ENCODE data around the gene FRMD4A. TPM values are rescaled to one million over a fixed set of nuclear protein-coding genes. Genes with fewer than 3 reads are reported as not detected.

FRMD4A gene
- total and polyA plus RNA-seq, 2 of the 4 experiments (the other 2 are of a cell fraction), result 30.3 to 68.8 TPM

- ATAC-seq (ENCODE audit: low read depth) (no peak), DNase-seq (no peak)
- Histone ChIP-seq H4K91ac (ENCODE audit: insufficient read depth, low read depth, low read length) (no peak overlapping the region), H3K9me1 (ENCODE audit: insufficient read depth, low read length) (peaks cover 21% of the 10 kb centered on the region), H2AFZ (replicated peaks; ENCODE audit: low read length, poor library complexity) (no peak overlapping the region), H3K9ac (ENCODE audit: low read depth, low read length) (no peak overlapping the region), H3K4me3 (ENCODE audit: insufficient read depth, low read depth, low read length) (no peak overlapping the region), H3K4me1 (ENCODE audit: control insufficient read depth, insufficient read depth, low read length) (peaks cover 6% of the 10 kb centered on the region; the same call in 1 of the 2 replicates), H2AK5ac (ENCODE audit: low read depth, low read length) (no peak overlapping the region), H2BK15ac (ENCODE audit: low read depth, low read length) (no peak overlapping the region), H4K20me1 (ENCODE audit: insufficient read depth, low read length) (peaks cover 3% of the 10 kb centered on the region; the same call in 1 of the 2 replicates), H3K14ac (replicated peaks; ENCODE audit: low read depth, low read length) (no peak overlapping the region), H3K4ac (ENCODE audit: low read depth, low read length) (no peak overlapping the region), H3K9me3 (ENCODE audit: control insufficient read depth, insufficient read depth, low read length) (no peaks in the 10 kb centered on the region), H3K23ac (ENCODE audit: low read depth, low read length) (no peak overlapping the region), H3K79me1 (ENCODE audit: low read depth in 1 of 2, low read length in 2 of 2) (peaks cover 26 to 59% of the 10 kb centered on the region in 2 experiments), H3K18ac (ENCODE audit: low read depth, low read length) (no peak overlapping the region), H2BK120ac (ENCODE audit: low read depth, low read length) (no peak overlapping the region), H4K8ac (ENCODE audit: low read depth in 2 of 2, low read length in 2 of 2) (no peak overlapping the region), H2BK20ac (ENCODE audit: low read depth, low read length) (no peak overlapping the region), H3K4me2 (ENCODE audit: low read depth, low read length) (no peak overlapping the region), H3K36me3 (ENCODE audit: control insufficient read depth, insufficient read depth, low read length) (peaks cover 33% of the 10 kb centered on the region), H2AK9ac (replicated peaks; ENCODE audit: low read depth, low read length, poor library complexity) (no peak overlapping the region), H3K27me3 (ENCODE audit: control insufficient read depth, insufficient read depth, low read length) (no peaks in the 10 kb centered on the region), H4K5ac (ENCODE audit: low read depth, low read length) (no peak overlapping the region), H3K56ac (ENCODE audit: extremely low read depth, insufficient read depth, low read length) (no peak overlapping the region), H3K27ac (ENCODE audit: insufficient read depth, low read length) (no peak overlapping the region), H2BK5ac (ENCODE audit: low read depth, low read length, poor library complexity, severe bottlenecking) (no peak overlapping the region)
- 61% methylated on average over 3 of the region's 20 CpGs; no CpG with 5 or more reads in 1 of the 2 experiments for WGBS, 2 experiments (ENCODE audit: extremely low coverage in 2 of 2, insufficient read length in 1 of 2)
- dilution Hi-C loops (cut with HindIII; ENCODE audit: low sequenced_read_pairs, unreplicated experiment) (no loop called here), in situ Hi-C loops (cut with MboI; ENCODE audit: low sequenced_read_pairs) (loop anchor here (25.0 kb wide), 1 partner anchor 412 kb away; no protein-coding TSS in a partner anchor), intact Hi-C loops (cut with micrococcal nuclease) (no loop called here)
- ChIA-PET CTCF (no interaction called here), POLR2A (ENCODE audit: unreplicated experiment) (no interaction called here)
- TF ChIP-seq CTCF (conservative IDR thresholded peaks at IDR 0.05; ENCODE audit: low read depth, low read length), result no peak
- TF ChIP-seq MAFK (IDR thresholded peaks at IDR 0.05; ENCODE audit: low read depth, low read length), result peak; percentile 90
- no TSS peak for BruUV-seq (replicated peaks)
Observed at GRCh38 chr10:13674645-13675588, 655.8 kb downstream of the FRMD4A start.

Measured in IMR-90 (cell line).